ENCODE results near the gene TTLL11. TPM values are rescaled to one million over a fixed set of nuclear protein-coding genes. Genes with fewer than 3 reads are reported as not detected.

The TTLL11 gene
- total RNA-seq, 4 donors from 2014 or later = 15.1 to 42.6 (median 29.1) TPM

- no peak for ATAC-seq
Measured at GRCh38 chr9:121892706-121893105, 200.4 kb downstream of the TTLL11 start.

GRCh38 chr9:121890746-121891145 is 202.4 kb downstream of the TTLL11 start:
- Histone ChIP-seq H3K4me3 (no peak overlapping the region), H3K9me3 (no peaks in the 10 kb centered on the region), H3K27ac (no peak overlapping the region), H3K4me1 (peaks cover 0 to 11% (median 0%) of the 10 kb centered on the region in 3 donors), H3K36me3 (peaks cover 0 to 11% of the 10 kb centered on the region in 2 donors), H3K27me3 (no peaks in the 10 kb centered on the region)
- ATAC-seq = no peak
- TF ChIP-seq POLR2AphosphoS5 (IDR thresholded peaks at IDR 0.05) (no peak), EP300 (IDR thresholded peaks at IDR 0.05) (no peak), POLR2A (IDR thresholded peaks at IDR 0.05) (no peak)
- TF ChIP-seq, protein P1, sequence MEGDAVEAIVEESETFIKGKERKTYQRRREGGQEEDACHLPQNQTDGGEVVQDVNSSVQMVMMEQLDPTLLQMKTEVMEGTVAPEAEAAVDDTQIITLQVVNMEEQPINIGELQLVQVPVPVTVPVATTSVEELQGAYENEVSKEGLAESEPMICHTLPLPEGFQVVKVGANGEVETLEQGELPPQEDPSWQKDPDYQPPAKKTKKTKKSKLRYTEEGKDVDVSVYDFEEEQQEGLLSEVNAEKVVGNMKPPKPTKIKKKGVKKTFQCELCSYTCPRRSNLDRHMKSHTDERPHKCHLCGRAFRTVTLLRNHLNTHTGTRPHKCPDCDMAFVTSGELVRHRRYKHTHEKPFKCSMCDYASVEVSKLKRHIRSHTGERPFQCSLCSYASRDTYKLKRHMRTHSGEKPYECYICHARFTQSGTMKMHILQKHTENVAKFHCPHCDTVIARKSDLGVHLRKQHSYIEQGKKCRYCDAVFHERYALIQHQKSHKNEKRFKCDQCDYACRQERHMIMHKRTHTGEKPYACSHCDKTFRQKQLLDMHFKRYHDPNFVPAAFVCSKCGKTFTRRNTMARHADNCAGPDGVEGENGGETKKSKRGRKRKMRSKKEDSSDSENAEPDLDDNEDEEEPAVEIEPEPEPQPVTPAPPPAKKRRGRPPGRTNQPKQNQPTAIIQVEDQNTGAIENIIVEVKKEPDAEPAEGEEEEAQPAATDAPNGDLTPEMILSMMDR (IDR thresholded peaks at IDR 0.05) = no peak
- WGBS, 2 donors (ENCODE audit: low coverage in 1 of 2) = 90% methylated on average over 2 of the region's 2 CpGs; no CpG with 5 or more reads in 1 of the 2 donors

More at GRCh38 chr9:121892706-121893105, 200.4 kb downstream of the TTLL11 start:
- H3K4me1 ChIP-seq = peaks cover 0 to 16% (median 0%) of the 10 kb centered on the region in 3 donors
- no peaks in the 10 kb centered on the region for H3K9me3 ChIP-seq
- peaks cover 0 to 11% of the 10 kb centered on the region in 2 donors for H3K36me3 ChIP-seq
- no peak for TF ChIP-seq POLR2A (IDR thresholded peaks at IDR 0.05)
- no peak for TF ChIP-seq EP300 (IDR thresholded peaks at IDR 0.05)
- TF ChIP-seq, protein P1 (IDR thresholded peaks at IDR 0.05) = no peak
- TF ChIP-seq POLR2AphosphoS5 (IDR thresholded peaks at IDR 0.05) = no peak
- no peak overlapping the region for H3K4me3 ChIP-seq
- H3K27ac ChIP-seq = no peak overlapping the region
- WGBS, 2 donors (ENCODE audit: low coverage in 1 of 2) = 83 to 94% methylated on average over 2 of the region's 5 CpGs
- no peaks in the 10 kb centered on the region for H3K27me3 ChIP-seq

- no peaks in the 10 kb centered on the region for H3K27me3 ChIP-seq
- H3K4me3 ChIP-seq = no peak overlapping the region
- ATAC-seq = no peak
- 87 to 90% methylated on average over 2 of the region's 2 CpGs for WGBS, 2 donors (ENCODE audit: low coverage in 1 of 2)
- peaks cover 0 to 11% of the 10 kb centered on the region in 2 donors for H3K36me3 ChIP-seq
- no peaks in the 10 kb centered on the region for H3K9me3 ChIP-seq
- peaks cover 0 to 11% (median 0%) of the 10 kb centered on the region in 3 donors for H3K4me1 ChIP-seq
- no peak overlapping the region for H3K27ac ChIP-seq
- TF ChIP-seq, protein P1 (IDR thresholded peaks at IDR 0.05) = no peak
- TF ChIP-seq POLR2AphosphoS5 (IDR thresholded peaks at IDR 0.05) (no peak), EP300 (IDR thresholded peaks at IDR 0.05) (no peak), POLR2A (IDR thresholded peaks at IDR 0.05) (no peak)
Measured at GRCh38 chr9:121889990-121890563, 203.0 kb downstream of the TTLL11 start.

GRCh38 chr9:121888438-121888775 is 204.7 kb downstream of the TTLL11 start:
- Histone ChIP-seq H3K27me3 (no peaks in the 10 kb centered on the region), H3K4me3 (no peak overlapping the region), H3K4me1 (peaks cover 0 to 11% (median 0%) of the 10 kb centered on the region in 3 donors), H3K9me3 (no peaks in the 10 kb centered on the region), H3K27ac (no peak overlapping the region), H3K36me3 (peaks cover 0 to 6% of the 10 kb centered on the region in 2 donors)
- 10 to 63% methylated on average over 2 to 4 of the region's 4 CpGs for WGBS, 2 donors (ENCODE audit: low coverage in 1 of 2)
- ATAC-seq = no peak
- TF ChIP-seq POLR2AphosphoS5 (IDR thresholded peaks at IDR 0.05) (no peak), EP300 (IDR thresholded peaks at IDR 0.05) (no peak), POLR2A (IDR thresholded peaks at IDR 0.05) (no peak)
- TF ChIP-seq, protein P1 (IDR thresholded peaks at IDR 0.05) = no peak

Data from gastroesophageal sphincter (tissue), 4 donors.